ENCODE data around the gene LAMA2.

- no peak for TF ChIP-seq SIN3A (IDR thresholded peaks at IDR 0.05; ENCODE audit: borderline replicate concordance, insufficient read depth, low read length)
- TF ChIP-seq POLR2AphosphoS5 (IDR thresholded peaks at IDR 0.05; ENCODE audit: low read depth, low read length) = no peak
Measured at GRCh38 chr6:129105793-129106192, 222.9 kb downstream of the LAMA2 start.

Data from PFSK-1 (cell line).